ENCODE data around the gene SETDB2. TPM values are rescaled to one million over a fixed set of nuclear protein-coding genes. Genes with fewer than 3 reads are reported as not detected.

Gene SETDB2
- polyA plus RNA-seq, 1 experiment, result 21.7 TPM

- no peak for DNase-seq (ENCODE audit: low read depth, low spot score)
- Histone ChIP-seq H3K27ac (ENCODE audit: low read depth, low read length) (peak overlapping the region; percentile 81), H3K27me3 (ENCODE audit: control insufficient read depth, insufficient read depth, low read length) (no peaks in the 10 kb centered on the region), H3K4me3 (ENCODE audit: low read depth, low read length) (peak overlapping the region; percentile 93), H3K9me3 (ENCODE audit: control insufficient read depth, insufficient read depth, low read length) (peaks cover 2% of the 10 kb centered on the region; the same call in 1 of the 2 replicates)
- POLR2A ChIA-PET, result interaction anchor here (0.6 to 2.3 kb wide), 4 partner anchors 9 to 205 kb away, joined by 3 to 34 read pairs (median 12); partner anchors contain the start of gene PHF11
- no peak for TF ChIP-seq CTCF (IDR thresholded peaks at IDR 0.05; ENCODE audit: low read depth, low read length)
- CTCF ChIA-PET, result interaction anchor here (0.6 to 1.4 kb wide), 6 partner anchors 10 to 205 kb away, joined by 3 to 4 read pairs (median 4); no protein-coding TSS in a partner anchor
Measured at GRCh38 chr13:49444524-49445395, 686 bp downstream of the SETDB2 start.

- no peak overlapping the region for H3K27ac ChIP-seq (ENCODE audit: low read depth, low read length)
- peak overlapping the region; percentile 0; the same call in 1 of the 2 replicates for H3K4me3 ChIP-seq (ENCODE audit: low read depth, low read length)
- ChIA-PET POLR2A (no interaction called here), CTCF (interaction anchor here (0.9 kb wide), 1 partner anchor 160 kb away, joined by 3 read pairs; no protein-coding TSS in a partner anchor)
- peaks cover 2% of the 10 kb centered on the region; the same call in 1 of the 2 replicates for H3K9me3 ChIP-seq (ENCODE audit: control insufficient read depth, insufficient read depth, low read length)
- DNase-seq (ENCODE audit: low read depth, low spot score), result no peak
- no peaks in the 10 kb centered on the region for H3K27me3 ChIP-seq (ENCODE audit: control insufficient read depth, insufficient read depth, low read length)
- no peak for TF ChIP-seq CTCF (IDR thresholded peaks at IDR 0.05; ENCODE audit: low read depth, low read length)
Measured at GRCh38 chr13:49446473-49446872, 2.4 kb downstream of the SETDB2 start.

GRCh38 chr13:49448753-49449152 is 4.7 kb downstream of the SETDB2 start:
- H3K4me3 ChIP-seq (ENCODE audit: low read depth, low read length), result no peak overlapping the region
- no peak overlapping the region for H3K27ac ChIP-seq (ENCODE audit: low read depth, low read length)
- TF ChIP-seq CTCF (IDR thresholded peaks at IDR 0.05; ENCODE audit: low read depth, low read length), result no peak
- POLR2A ChIA-PET, result no interaction called here
- H3K27me3 ChIP-seq (ENCODE audit: control insufficient read depth, insufficient read depth, low read length), result no peaks in the 10 kb centered on the region
- no peak for DNase-seq (ENCODE audit: low read depth, low spot score)
- CTCF ChIA-PET, result no interaction called here
- peaks cover 2% of the 10 kb centered on the region; the same call in 1 of the 2 replicates for H3K9me3 ChIP-seq (ENCODE audit: control insufficient read depth, insufficient read depth, low read length)

GRCh38 chr13:49450105-49450819 is 6.2 kb downstream of the SETDB2 start:
- no peak for DNase-seq (ENCODE audit: low read depth, low spot score)
- Histone ChIP-seq H3K27ac (ENCODE audit: low read depth, low read length) (no peak overlapping the region), H3K4me3 (ENCODE audit: low read depth, low read length) (no peak overlapping the region), H3K27me3 (ENCODE audit: control insufficient read depth, insufficient read depth, low read length) (no peaks in the 10 kb centered on the region), H3K9me3 (ENCODE audit: control insufficient read depth, insufficient read depth, low read length) (peaks cover 2% of the 10 kb centered on the region; the same call in 1 of the 2 replicates)
- CTCF ChIA-PET, result no interaction called here
- POLR2A ChIA-PET, result no interaction called here
- TF ChIP-seq CTCF (IDR thresholded peaks at IDR 0.05; ENCODE audit: low read depth, low read length), result no peak

Data from AG04450 (cell line).